ENCODE data around the gene DNM3.

Gene DNM3

GRCh38 chr1:172155766-172156165, 314.5 kb downstream of the DNM3 start:
- TF ChIP-seq CTCF (IDR thresholded peaks at IDR 0.05): no peak

GRCh38 chr1:172162236-172162635, 320.9 kb downstream of the DNM3 start:
- TF ChIP-seq CTCF (IDR thresholded peaks at IDR 0.05): no peak

GRCh38 chr1:172163498-172164215, 322.4 kb downstream of the DNM3 start:
- TF ChIP-seq CTCF (IDR thresholded peaks at IDR 0.05): no peak

GRCh38 chr1:172165403-172165802, 324.1 kb downstream of the DNM3 start:
- TF ChIP-seq CTCF (IDR thresholded peaks at IDR 0.05): no peak

- no peak for TF ChIP-seq CTCF (IDR thresholded peaks at IDR 0.05)
Observed at GRCh38 chr1:172167796-172168596, 326.7 kb downstream of the DNM3 start.

GRCh38 chr1:172168597-172168872, 327.2 kb downstream of the DNM3 start:
- TF ChIP-seq CTCF (IDR thresholded peaks at IDR 0.05): no peak

- TF ChIP-seq CTCF (IDR thresholded peaks at IDR 0.05): no peak
Observed at GRCh38 chr1:172169836-172170235, 328.5 kb downstream of the DNM3 start.

Data from LNCAP (cell line).